OCI-LY7 (cell line): ENCODE data around the gene CGB5.

Experiments
- CTCF ChIP-seq: fragments of 200-600 bp; sonication (generic); conservative IDR thresholded peaks from 2 replicates; pipeline ENCODE4 v1.5.1; 2014; ENCODE audit warnings: mild to moderate bottlenecking, antibody characterized with exemption, low read length, moderate library complexity, mixed read lengths
- EZH2phosphoT487 ChIP-seq: fragments of 200-600 bp; sonication (generic); IDR thresholded peaks from 2 replicates; pipeline ENCODE4 v1.6.1; 2018; ENCODE audit warnings: low read depth, borderline replicate concordance, mild to moderate bottlenecking, mixed run types, antibody characterized with exemption, low read length, moderate library complexity, mixed read lengths

DNA sequence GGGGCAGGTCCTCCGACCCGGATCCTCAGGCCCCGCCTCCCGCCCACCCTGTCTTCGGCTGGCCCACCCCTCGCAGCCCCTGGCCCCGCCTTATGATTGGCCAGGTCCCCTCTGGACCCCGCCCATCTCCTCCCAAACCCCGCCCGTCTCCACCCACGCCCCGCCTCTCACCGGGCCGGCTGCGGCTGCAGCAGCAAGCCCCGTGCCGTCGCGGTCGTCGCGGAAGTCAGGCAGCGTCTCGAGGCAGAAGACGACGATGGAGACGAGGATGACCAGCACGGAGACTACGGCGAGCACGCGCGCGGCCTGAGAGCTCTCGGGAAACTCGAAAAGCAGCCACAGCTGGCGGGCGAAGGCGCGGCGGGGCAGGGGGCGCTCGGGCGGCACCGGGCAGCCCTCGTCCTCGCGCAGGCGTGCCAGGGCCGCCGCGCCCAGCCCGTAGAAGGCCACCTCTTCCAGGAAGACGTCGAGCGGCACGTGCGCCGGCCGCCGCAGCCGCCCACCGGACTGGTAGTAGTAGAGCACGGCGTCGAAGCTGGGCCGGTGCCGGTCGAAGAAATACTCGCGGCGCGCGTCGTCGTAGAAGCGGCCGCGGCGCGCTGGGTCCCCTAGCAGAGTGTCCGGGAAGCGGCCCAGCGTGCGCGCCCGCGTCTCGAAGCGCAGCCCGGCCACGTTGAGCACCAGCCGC is 28.4 kb downstream of the CGB5 start:
- TF ChIP-seq CTCF (no peak), EZH2phosphoT487 (no peak)
